HG03097 (cell line): ENCODE measurements around the gene TCIRG1.
"Not testable (repeated sequence)": the region's sequence is repeated elsewhere in the genome, so short reads cannot be mapped to it uniquely, and the experiment has no call there.

ENCODE experiments used
- ATAC-seq: cut with Tn5 transposase; IDR thresholded peaks from one replicate; pipeline ENCODE4 v1.9.1; 2021; ENCODE audit not compliant: unreplicated experiment, low FRiP score

The TCIRG1 gene

DNA sequence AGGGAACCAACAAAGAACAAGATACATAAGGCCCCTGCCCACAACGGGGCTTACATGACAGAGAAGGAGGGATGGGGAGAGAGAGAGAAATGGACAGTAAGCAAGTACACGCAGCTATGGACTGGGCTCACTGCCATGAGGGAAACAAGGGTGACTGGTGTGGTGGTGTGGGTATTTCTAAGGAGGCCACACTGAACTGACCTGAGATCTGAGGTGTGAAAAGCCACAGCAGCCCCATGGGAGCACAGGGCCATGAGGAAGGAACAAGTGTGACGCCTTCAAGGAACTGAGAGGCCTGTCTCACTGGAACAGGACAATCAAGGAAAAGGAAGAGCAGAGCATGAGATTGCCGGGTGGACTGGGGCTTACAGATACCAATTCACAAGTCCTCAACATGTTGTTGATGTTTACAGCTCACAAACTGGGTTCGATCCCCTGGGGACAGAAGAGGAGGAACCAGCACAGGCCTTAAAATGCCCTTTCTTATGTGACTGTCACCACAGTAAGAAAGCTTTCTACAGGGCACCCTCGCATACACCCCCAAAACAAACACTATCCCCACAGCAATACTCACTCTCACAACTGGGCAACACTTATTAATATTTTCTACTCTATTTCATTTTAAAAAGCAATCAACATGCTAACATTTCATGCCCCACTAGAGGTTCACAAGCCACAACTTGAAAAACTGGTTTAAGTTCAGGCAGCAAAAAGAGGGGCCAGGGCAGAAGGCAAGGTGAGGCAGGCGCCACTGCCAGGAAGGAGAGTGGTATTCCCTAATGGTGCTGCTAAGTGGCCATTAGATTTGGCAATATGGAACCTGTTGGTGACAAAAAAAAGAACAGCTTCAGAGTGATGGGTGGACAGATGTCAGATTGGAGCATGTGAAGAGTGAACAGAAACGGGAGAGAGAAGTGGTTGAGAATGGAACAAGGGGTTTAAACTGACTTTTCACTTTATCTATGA, 39.1 kb downstream of the TCIRG1 start:
- ATAC-seq: peak; percentile 66

GRCh38 chr11:68080860-68081259, 42.0 kb downstream of the TCIRG1 start:
- ATAC-seq: no peak

- no peak for ATAC-seq
Observed at GRCh38 chr11:68081691-68082090, 42.9 kb downstream of the TCIRG1 start.

- no peak for ATAC-seq
Observed at GRCh38 chr11:68082481-68082880, 43.7 kb downstream of the TCIRG1 start.

GRCh38 chr11:68083517-68083916, 44.7 kb downstream of the TCIRG1 start:
- ATAC-seq: no peak

GRCh38 chr11:68089679-68090078, 50.9 kb downstream of the TCIRG1 start:
- ATAC-seq: no peak

DNA sequence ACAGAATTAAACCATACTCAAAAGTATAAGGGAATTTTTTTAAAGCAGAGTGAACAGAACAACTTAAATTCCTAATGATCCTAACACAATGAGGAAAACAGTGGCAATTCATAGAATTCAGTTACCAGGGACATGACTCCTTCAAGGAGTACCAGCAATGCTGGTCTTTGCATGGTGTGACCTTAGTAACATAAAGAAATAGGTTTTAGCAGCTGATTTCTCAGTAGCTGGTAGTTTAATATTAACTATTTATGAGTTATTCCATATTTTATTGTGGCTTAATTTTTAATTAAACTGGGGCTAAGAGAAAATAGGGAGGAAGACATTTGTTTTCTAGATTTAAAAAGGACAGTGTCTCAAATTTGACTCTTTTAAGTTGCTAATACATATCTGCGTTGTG, 51.5 kb downstream of the TCIRG1 start:
- ATAC-seq: no peak

- no peak for ATAC-seq
Observed at GRCh38 chr11:68090706-68091105, 51.9 kb downstream of the TCIRG1 start.

DNA sequence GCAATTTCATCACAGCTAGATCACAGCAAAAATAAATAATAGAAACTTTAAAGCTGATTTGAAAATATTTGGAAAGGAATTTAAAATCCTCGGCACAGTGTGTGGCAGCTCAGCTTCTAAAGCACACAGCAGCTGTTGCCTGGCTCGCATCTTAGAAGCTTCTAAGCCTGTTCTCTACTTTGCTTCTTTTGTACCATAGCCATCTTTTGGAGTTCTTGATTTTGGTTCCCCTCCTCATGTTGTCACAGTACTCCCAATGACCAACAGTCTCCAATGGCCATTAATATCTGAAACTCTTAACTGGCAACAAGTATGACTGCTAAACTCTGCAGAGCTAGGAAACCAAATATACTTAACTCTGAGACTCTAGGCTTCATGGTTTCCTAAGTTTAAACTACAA, 53.6 kb downstream of the TCIRG1 start:
- no peak for ATAC-seq

DNA sequence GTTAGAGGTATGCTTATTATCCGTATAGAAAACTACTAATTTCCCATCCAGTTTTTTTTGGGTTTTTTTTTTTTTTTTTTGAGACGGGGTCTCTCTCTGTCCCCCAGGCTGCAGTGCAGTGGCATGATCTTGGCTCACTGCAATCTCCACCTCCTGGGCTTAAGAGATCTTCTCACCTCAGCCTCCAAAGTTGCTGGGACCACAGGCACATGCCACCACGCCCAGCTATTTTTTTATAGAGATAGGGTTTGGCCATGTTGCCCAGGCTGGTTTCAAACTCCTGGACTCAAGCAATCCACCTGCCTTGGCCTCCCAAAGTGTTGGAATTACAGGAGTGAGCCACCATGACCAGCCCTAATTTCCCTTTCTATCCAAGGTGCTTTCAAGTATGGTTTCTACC, 54.1 kb downstream of the TCIRG1 start:
- ATAC-seq: not testable (repeated sequence)

DNA sequence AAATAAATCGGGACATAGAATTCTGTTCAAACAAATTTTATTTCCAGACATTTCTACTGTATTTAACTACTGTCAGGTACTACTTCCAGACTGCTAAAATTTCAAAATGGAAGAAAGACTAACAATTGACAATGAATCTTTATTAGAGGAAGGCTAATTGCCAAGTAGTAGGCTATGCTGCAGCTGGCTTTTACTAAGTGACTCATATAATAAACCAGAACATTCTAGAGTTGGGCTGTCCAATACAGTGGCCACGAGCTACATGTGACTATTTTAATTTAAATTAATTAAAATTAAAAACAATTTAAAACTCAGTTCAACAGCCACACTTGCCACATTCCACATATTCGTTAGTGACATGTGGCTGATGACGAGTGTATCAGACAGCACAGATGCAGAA, 54.7 kb downstream of the TCIRG1 start:
- no peak for ATAC-seq

DNA sequence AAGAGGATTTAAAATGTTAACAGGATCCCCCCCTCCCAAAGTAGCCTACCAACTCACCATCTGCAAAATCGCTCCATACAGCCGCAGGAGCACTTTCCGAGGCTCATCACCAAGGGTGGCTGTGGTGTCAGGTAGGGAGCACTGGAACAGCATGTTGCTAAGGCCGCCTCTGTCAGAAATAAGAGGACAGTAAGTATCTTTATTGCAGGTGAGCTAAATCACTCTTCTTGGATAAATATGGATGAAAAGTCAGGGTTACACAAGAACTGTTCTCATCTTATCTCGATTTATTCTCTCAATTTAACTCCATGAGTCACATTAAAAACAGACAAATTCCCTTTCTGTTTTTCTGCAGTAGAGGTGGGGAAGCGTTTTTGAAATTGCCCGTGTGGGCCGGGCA, 58.1 kb downstream of the TCIRG1 start:
- no peak for ATAC-seq

DNA sequence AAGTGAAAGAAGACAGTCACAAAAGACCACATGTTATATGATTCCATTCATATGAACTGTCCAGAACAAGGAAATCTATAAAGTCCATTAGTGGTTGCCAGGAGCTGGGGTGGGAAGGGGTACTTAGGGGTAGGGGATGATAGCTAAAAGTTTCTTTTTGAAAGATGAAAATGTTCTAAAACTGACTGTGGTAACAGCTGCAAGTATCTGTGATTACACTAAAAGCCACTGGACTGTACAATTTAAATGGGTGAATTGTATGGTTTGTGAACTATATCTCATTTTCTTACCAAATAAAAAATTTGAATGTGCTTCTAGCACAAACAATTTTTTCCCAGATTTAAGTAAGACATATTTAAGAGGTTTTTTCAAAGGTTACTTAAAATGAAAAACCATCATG, 60.2 kb downstream of the TCIRG1 start:
- no peak for ATAC-seq

- no peak for ATAC-seq
Observed at GRCh38 chr11:68099474-68100405, 60.9 kb downstream of the TCIRG1 start.
